Trophoblast cell (in vitro differentiated cells and primary cell): ENCODE data around the gene PTPA.

Experiments
- DNase-seq, 2 donors: peaks; one replicate each; pipeline ENCODE4 v3.0.0-alpha.2; 2016
- H2AFZ ChIP-seq: 2 replicates; pipeline ENCODE4 v1.6.1; 2013; ENCODE audit warnings: low read length, moderate library complexity, mild to moderate bottlenecking; ENCODE audit not compliant: insufficient read depth, poor library complexity
- H2AK5ac ChIP-seq: 2 replicates; pipeline ENCODE4 v1.6.1; 2013; ENCODE audit warnings: mild to moderate bottlenecking, low read length
- H2BK120ac ChIP-seq: 2 replicates; pipeline ENCODE4 v1.6.1; 2013; ENCODE audit warnings: low read length, mild to moderate bottlenecking, moderate library complexity; ENCODE audit not compliant: insufficient read depth, poor library complexity
- H2BK12ac ChIP-seq: 2 replicates; pipeline ENCODE4 v1.6.1; 2013; ENCODE audit warnings: mild to moderate bottlenecking, low read length, moderate library complexity
- H2BK5ac ChIP-seq: 2 replicates; pipeline ENCODE4 v1.6.1; 2013; ENCODE audit warnings: low read length, low read depth, moderate library complexity, mild to moderate bottlenecking; ENCODE audit not compliant: poor library complexity
- H3K14ac ChIP-seq: 2 replicates; pipeline ENCODE4 v1.6.1; 2013; ENCODE audit warnings: mild to moderate bottlenecking, low read length
- H3K18ac ChIP-seq: 2 replicates; pipeline ENCODE4 v1.6.1; 2013; ENCODE audit warnings: mild to moderate bottlenecking, low read length
- H3K23ac ChIP-seq: 2 replicates; pipeline ENCODE4 v1.6.1; 2013; ENCODE audit warnings: low read length
- H3K27ac ChIP-seq: 2 replicates; pipeline ENCODE4 v1.5.1; 2013; ENCODE audit warnings: low read depth, mild to moderate bottlenecking, inconsistent platforms, low read length, moderate library complexity
- H3K27me3 ChIP-seq: 2 replicates; pipeline ENCODE4 v1.6.1; 2013; ENCODE audit warnings: inconsistent platforms, mild to moderate bottlenecking, low read length, moderate library complexity; ENCODE audit not compliant: insufficient read depth
- H3K36me3 ChIP-seq, 2 experiments: 1 replicate in 1 of 2; 2 replicates in 1 of 2; pipeline ENCODE4 v1.6.1; 2013; ENCODE audit warnings: low read length in 2 of 2, mild to moderate bottlenecking in 2 of 2, moderate library complexity in 1 of 2; ENCODE audit not compliant: insufficient read depth in 2 of 2, control insufficient read depth in 1 of 2
- H3K4ac ChIP-seq: 2 replicates; pipeline ENCODE4 v1.6.1; 2013; ENCODE audit warnings: low read depth, mild to moderate bottlenecking, low read length, moderate library complexity
- H3K4me1 ChIP-seq, 2 experiments: 1 replicate in 1 of 2; 2 replicates in 1 of 2; pipeline ENCODE4 v1.6.1; 2013; ENCODE audit warnings: low read length in 2 of 2, mild to moderate bottlenecking in 2 of 2, moderate library complexity in 1 of 2; ENCODE audit not compliant: insufficient read depth in 2 of 2, control insufficient read depth in 1 of 2
- H3K4me2 ChIP-seq: 2 replicates; pipeline ENCODE4 v1.6.1; 2013; ENCODE audit warnings: inconsistent platforms, mild to moderate bottlenecking, low read length, moderate library complexity
- H3K4me3 ChIP-seq: 2 replicates; pipeline ENCODE4 v1.5.1; 2013; ENCODE audit warnings: mild to moderate bottlenecking, low read depth, low read length, inconsistent platforms
- H3K79me1 ChIP-seq: one replicate; pipeline ENCODE4 v1.6.1; 2013; ENCODE audit warnings: low read length
- H3K79me2 ChIP-seq: 2 replicates; pipeline ENCODE4 v1.6.1; 2013; ENCODE audit warnings: low read length, mild to moderate bottlenecking; ENCODE audit not compliant: control insufficient read depth, insufficient read depth, poor library complexity
- H3K9ac ChIP-seq: 2 replicates; pipeline ENCODE4 v1.6.1; 2013; ENCODE audit warnings: mild to moderate bottlenecking, low read length
- H3K9me3 ChIP-seq: 2 replicates; pipeline ENCODE4 v1.6.1; 2013; ENCODE audit warnings: low read depth, mild to moderate bottlenecking, control low read depth, inconsistent platforms, low read length; ENCODE audit not compliant: insufficient read depth
- H4K12ac ChIP-seq: 2 replicates; pipeline ENCODE4 v1.6.1; 2013; ENCODE audit warnings: low read depth, mild to moderate bottlenecking, low read length, moderate library complexity
- H4K8ac ChIP-seq: 2 replicates; pipeline ENCODE4 v1.6.1; 2013; ENCODE audit warnings: low read depth, mild to moderate bottlenecking, low read length, moderate library complexity
- H4K91ac ChIP-seq: one replicate; pipeline ENCODE4 v1.6.1; 2013; ENCODE audit warnings: low read depth, mild to moderate bottlenecking, low read length, moderate library complexity
- WGBS: extraction: QIAGEN DNeasy Blood & Tissue Kit; methylation state at CpG from one replicate; pipeline ENCODE4 v1.1.7; 2013; ENCODE audit warnings: missing lambda C conversion rate; ENCODE audit not compliant: insufficient read length, insufficient coverage; ENCODE audit errors: extremely low coverage; 5-methylcytosine and 5-hydroxymethylcytosine counted together

Gene PTPA

DNA sequence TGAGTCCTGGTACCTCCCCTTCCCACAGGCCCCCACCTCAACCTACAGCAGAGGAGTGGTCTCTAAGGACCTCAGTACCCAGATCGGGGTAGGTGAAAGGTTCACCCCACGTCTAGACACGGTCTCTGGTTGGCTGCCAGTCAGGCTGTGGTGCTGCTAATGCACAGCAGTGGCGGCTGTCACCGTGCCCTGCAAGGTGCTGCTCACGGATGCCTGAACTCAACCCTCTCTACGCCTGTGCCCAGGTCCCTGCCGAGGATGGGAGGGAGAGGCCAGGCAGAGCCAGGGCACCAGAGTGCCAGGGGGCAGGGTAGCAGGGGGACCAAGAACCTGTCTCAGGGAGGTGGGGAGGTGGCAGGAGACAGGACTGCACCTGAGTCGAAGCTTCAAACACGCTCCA is 52.5 kb downstream of the PTPA start:
- Histone ChIP-seq H2BK5ac (no peak overlapping the region), H2BK12ac (no peak overlapping the region), H2AK5ac (no peak overlapping the region), H3K36me3 (peaks cover 8 to 11% of the 10 kb centered on the region in 2 experiments), H3K4me1 (peaks cover 34 to 35% of the 10 kb centered on the region in 2 experiments), H4K8ac (no peak overlapping the region), H3K9me3 (peaks cover 2% of the 10 kb centered on the region), H3K18ac (no peak overlapping the region), H3K4me3 (no peak overlapping the region), H3K4me2 (no peak overlapping the region), H2AFZ (no peak overlapping the region), H3K4ac (no peak overlapping the region), H3K79me1 (peaks cover 23% of the 10 kb centered on the region), H4K91ac (peak overlapping the region; percentile 53), H3K23ac (no peak overlapping the region), H3K27ac (no peak overlapping the region), H3K14ac (peak overlapping the region; percentile 1), H2BK120ac (no peak overlapping the region), H4K12ac (no peak overlapping the region), H3K79me2 (peaks cover 6% of the 10 kb centered on the region), H3K27me3 (no peaks in the 10 kb centered on the region), H3K9ac (no peak overlapping the region)
- no CpG with 5 or more reads among the region's 10 CpGs for WGBS
- DNase-seq, result no peak

DNA sequence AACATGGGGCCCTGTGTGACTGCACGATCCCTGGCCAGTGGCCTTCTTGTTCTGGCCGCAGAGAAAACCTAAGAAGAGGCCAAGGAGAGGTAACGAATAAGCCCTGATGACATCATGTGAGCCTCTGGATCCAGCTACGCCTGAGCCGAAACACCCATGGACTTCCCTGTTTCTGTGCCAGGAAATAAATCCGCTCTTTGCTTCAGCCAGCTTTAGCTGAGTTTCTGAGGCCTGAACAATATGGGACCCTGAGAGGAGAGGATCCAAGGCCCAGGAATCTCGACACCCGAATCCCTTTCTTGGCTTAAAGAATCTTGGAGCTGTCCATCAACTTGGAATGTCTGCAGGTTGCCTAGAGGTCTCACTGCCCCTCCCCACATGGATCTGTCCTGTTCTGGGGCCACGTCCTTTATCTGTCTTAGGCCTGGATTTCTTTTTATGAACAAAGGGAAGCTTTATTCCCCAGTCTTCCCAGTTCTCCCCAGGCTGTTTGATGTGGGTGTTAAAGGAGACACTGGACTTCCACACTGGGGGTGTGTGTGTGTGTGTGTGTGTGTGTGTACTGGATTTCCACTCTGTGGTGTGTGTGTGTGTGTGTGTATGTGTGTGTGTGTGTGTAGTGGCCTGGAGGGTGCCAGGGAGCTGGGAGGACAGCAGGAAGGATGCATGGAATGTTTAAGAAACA is 53.2 kb downstream of the PTPA start:
- H3K36me3 ChIP-seq, result peaks cover 4 to 5% of the 10 kb centered on the region in 2 experiments
- no CpG with 5 or more reads among the region's 9 CpGs for WGBS
- peaks cover 6% of the 10 kb centered on the region for H3K79me2 ChIP-seq

DNA sequence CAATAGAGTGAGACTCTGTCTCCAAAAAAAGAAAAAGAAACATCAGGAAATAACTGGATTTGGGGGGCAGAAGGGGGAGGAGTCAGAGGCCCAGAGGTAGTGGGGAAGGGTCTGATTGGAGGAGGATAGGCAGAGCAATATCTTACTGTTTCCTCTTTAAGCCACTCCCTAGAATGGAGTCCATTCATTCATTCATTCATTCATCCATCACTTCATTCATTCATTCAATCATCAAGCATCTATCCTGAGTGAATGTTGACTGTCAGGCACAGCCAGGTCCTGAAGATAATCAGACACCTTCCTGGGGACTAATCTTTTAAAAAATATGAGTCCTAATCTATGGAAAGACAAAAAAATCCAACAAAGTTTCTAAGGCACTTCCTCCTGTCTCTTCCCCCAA is 54.0 kb downstream of the PTPA start:
- no peak overlapping the region for H2BK120ac ChIP-seq
- H4K91ac ChIP-seq, result no peak overlapping the region
- no peak overlapping the region for H3K4me2 ChIP-seq
- no peak overlapping the region for H2BK12ac ChIP-seq
- no peak overlapping the region for H3K27ac ChIP-seq
- H3K79me1 ChIP-seq, result peaks cover 23% of the 10 kb centered on the region
- no peak overlapping the region for H3K4ac ChIP-seq
- no peak overlapping the region for H3K4me3 ChIP-seq
- no peak overlapping the region for H2AFZ ChIP-seq
- peaks cover 2% of the 10 kb centered on the region for H3K9me3 ChIP-seq
- H3K36me3 ChIP-seq, result peaks cover 3 to 4% of the 10 kb centered on the region in 2 experiments
- H4K12ac ChIP-seq, result no peak overlapping the region
- H3K4me1 ChIP-seq, result peaks cover 35 to 41% of the 10 kb centered on the region in 2 experiments
- no peak overlapping the region for H4K8ac ChIP-seq
- H3K14ac ChIP-seq, result no peak overlapping the region
- H2BK5ac ChIP-seq, result no peak overlapping the region
- no peak overlapping the region for H3K18ac ChIP-seq
- H3K27me3 ChIP-seq, result no peaks in the 10 kb centered on the region
- H2AK5ac ChIP-seq, result no peak overlapping the region
- no peak for DNase-seq
- H3K79me2 ChIP-seq, result peaks cover 6% of the 10 kb centered on the region
- H3K23ac ChIP-seq, result no peak overlapping the region
- no peak overlapping the region for H3K9ac ChIP-seq

More for the DNA sequence above, 53.2 kb downstream of the PTPA start:
- Histone ChIP-seq H2BK12ac (peak overlapping the region; percentile 42), H3K27ac (peak overlapping the region; percentile 34), H3K14ac (peak overlapping the region; percentile 25), H4K8ac (no peak overlapping the region), H3K9me3 (peaks cover 2% of the 10 kb centered on the region), H3K27me3 (no peaks in the 10 kb centered on the region), H3K23ac (no peak overlapping the region), H4K91ac (peak overlapping the region; percentile 12), H2AFZ (no peak overlapping the region), H3K9ac (no peak overlapping the region), H3K4me1 (peaks cover 35 to 39% of the 10 kb centered on the region in 2 experiments), H4K12ac (no peak overlapping the region), H2BK5ac (no peak overlapping the region), H3K4ac (no peak overlapping the region), H2BK120ac (peak overlapping the region; percentile 18), H3K18ac (peak overlapping the region; percentile 13), H3K79me1 (peaks cover 23% of the 10 kb centered on the region), H3K4me3 (no peak overlapping the region), H3K4me2 (no peak overlapping the region), H2AK5ac (no peak overlapping the region)
- no peak for DNase-seq

DNA sequence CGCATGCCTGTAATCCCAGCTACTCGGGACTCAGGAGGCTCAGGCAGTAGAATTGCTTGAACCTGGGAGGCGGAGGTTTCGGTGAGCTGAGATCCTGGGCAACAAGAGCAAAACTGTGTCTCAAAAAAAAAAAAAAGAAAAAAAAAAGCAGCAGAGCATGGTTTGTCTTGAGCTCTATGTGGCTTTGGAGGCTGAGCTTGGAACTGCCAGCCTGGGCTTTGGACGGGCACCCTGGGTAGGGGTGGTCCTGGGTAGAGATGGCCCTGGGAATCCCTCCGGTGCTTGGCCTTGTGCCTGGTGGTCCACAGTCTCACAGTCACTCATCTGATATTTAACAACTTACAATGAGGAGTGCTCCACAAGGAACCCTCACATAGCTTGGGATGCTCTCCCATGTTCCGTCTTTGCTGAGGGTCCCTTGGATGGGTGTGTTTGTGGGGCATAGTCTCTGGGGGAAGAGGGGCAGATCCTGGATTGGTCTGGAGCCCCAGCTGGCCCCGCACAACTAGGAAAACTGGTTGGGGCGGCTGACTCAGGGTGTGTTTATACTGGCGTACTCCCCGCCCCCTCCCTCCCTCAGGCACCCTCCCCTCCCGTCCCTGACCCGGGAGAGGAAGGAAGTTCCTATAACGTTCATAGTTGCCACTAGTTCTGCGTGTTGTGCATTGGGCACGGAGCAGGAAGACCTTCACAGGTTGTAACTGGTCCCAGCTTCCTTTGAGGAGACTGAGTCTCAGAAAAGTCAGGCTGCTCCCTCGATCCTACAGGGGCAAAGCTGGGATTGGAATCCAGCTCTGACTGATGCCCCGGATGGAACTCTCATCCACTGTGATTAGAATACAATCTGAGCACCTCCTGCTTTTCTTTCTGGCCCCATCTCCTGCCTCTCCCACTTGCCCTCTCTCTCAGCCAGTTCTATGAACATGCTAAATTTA is 55.7 kb downstream of the PTPA start:
- peaks cover 9% of the 10 kb centered on the region for H3K79me2 ChIP-seq
- peak overlapping the region; percentile 99 for H2BK5ac ChIP-seq
- peak overlapping the region; percentile 92 for H4K8ac ChIP-seq
- no peak overlapping the region for H3K23ac ChIP-seq
- peak overlapping the region; percentile 44 for H3K9ac ChIP-seq
- H3K4ac ChIP-seq, result peak overlapping the region; percentile 95
- peak; percentile 84 to 89 for DNase-seq
- no peak overlapping the region for H3K4me3 ChIP-seq
- H2AFZ ChIP-seq, result peak overlapping the region; percentile 75
- WGBS, result no CpG with 5 or more reads among the region's 18 CpGs
- H3K27me3 ChIP-seq, result no peaks in the 10 kb centered on the region
- H2AK5ac ChIP-seq, result peak overlapping the region; percentile 97
- peak overlapping the region; percentile 87 for H4K12ac ChIP-seq
- H3K79me1 ChIP-seq, result peaks cover 26% of the 10 kb centered on the region
- peak overlapping the region; percentile 100 for H2BK12ac ChIP-seq
- H3K4me1 ChIP-seq, result peaks cover 38 to 45% of the 10 kb centered on the region in 2 experiments
- H3K27ac ChIP-seq, result peak overlapping the region; percentile 92
- H4K91ac ChIP-seq, result peak overlapping the region; percentile 100
- peak overlapping the region; percentile 71 for H3K4me2 ChIP-seq
- H2BK120ac ChIP-seq, result peak overlapping the region; percentile 100
- peak overlapping the region; percentile 96 for H3K14ac ChIP-seq
- peak overlapping the region; percentile 99 for H3K18ac ChIP-seq
- H3K36me3 ChIP-seq, result peaks cover 2 to 3% of the 10 kb centered on the region in 2 experiments
- H3K9me3 ChIP-seq, result peaks cover 2% of the 10 kb centered on the region
